Activated effector memory CD4-positive, alpha-beta T cell treated with anti-CD3 and anti-CD28 coated beads, Interleukin-2, amount 50 U/mL, for 16 hours (primary cell): Measurements from ENCODE around the gene MEI1.

Experiments
- DNase-seq: peaks from one replicate; pipeline ENCODE4 v3.0.0-alpha.2; 2020

The MEI1 gene

DNA sequence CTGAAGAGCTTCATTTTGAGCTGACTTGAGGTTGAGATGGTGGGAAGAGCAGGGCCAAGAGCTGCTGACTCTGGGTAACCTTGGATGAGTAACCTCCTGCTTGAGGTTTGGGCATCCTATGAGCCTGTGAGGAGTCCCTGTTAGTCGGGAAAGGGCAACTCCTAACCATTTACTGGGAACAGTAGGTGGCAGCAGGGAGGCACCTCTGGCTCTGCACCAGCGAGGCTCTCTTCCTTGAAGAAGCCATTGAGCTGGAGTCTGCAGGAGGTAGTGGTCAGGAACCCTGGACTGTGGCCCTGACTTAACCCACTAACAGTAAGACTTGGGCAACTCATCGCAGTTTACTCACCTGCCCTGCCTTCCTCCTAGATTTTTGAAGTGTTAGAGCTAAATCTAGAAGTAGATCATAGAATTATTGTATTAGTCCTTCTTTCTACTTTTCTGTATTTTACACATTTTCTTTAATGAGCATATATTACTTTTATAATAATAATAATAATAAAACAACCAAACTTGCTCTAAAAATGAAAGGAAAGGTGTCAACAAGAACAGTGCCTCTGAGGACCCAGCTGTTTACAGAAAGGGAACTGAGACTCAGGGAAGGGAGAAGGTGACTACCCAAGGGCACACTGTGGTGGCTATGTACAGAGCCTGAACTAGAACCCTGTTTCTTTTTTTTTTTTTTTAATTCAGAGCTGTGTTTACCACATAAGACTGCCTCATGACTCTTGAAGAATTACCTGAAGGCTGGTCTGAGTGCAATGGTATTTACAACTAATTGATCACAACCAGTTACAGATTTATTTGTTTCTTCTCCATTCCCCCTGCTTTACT lies 47.5 kb downstream of the MEI1 start:
- DNase-seq: peak; percentile 79

DNA sequence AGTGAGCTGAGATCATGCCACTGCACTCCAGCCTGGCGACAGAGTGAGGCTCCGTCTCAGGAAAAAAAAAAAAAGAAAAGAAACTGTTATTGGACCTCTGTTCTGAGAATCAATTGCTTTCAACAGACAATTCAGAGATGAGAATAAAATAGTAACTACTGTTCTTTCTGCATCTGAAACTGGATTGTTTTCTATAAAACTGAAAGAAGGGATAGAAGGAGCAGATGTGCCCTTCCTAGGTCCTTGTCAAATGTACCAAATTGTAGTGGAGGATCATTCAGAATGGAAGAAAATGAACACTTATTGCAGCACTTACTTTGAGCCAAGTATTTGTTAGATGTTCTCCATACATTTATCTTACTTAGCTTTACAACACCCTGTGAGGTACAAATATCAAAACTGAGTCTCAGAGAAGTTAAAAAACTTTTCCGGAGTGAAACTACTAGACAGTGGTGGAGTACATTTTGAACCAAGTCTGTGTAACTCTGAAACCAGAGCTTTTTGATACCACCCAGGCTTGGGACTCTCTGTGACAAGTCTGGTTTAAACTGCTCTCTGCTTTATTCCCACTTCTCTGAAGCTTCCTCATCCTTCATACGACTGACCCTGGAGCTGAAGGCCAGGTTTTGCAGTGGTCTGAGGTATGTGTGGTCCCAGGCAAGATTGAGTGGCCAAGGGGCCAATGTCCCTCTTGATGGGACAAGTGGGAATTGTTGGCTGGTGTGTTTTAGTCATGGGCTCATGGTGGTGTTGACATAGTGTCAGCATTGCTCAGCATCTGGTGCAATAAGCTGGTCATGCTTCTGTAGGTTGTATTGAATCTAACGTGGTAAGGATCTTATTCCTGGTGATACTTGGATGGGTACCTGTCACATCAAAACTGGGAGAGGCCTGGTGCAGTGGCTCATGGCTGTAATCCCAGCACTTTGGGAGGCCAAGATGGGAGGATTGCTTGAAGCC lies 53.0 kb downstream of the MEI1 start:
- no peak for DNase-seq

DNA sequence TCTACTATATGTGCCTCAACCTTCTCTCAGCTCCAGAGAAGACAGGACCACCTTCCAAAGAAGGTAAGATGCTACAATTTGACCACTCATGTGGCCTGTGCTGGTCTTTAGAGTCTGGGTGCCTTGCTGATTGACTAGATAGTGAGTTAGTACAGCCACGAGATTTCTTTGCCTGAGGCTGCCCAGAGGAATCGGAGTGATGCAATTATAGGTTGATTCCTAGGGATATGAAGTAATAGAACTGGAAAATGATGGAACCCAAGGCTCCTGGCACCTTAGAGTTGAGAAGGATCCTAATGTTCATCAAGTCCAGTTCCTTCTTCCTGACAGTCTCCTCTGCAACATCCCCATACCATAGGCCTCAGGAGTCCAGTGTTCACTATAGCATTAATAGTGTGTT lies 54.7 kb downstream of the MEI1 start:
- DNase-seq: no peak

DNA sequence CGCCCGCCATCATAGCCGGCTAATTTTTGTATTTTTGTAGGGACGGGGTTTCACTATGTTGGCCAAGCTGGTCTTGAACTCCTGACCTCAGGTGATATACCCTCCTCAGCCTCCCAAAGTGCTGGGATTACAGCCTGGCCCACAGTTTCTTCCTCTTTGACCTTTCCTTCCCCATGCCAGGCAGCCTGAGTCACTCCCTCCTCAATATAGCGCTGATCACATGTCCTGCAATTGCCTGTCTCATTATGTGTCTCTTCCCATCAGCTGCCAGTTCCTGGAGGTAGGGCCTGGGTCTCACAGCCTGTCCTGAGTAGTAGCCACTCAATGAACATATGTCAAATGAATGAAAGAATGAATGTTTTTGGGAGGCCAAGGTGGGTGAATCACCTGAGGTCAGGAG lies 58.2 kb downstream of the MEI1 start:
- no peak for DNase-seq

DNA sequence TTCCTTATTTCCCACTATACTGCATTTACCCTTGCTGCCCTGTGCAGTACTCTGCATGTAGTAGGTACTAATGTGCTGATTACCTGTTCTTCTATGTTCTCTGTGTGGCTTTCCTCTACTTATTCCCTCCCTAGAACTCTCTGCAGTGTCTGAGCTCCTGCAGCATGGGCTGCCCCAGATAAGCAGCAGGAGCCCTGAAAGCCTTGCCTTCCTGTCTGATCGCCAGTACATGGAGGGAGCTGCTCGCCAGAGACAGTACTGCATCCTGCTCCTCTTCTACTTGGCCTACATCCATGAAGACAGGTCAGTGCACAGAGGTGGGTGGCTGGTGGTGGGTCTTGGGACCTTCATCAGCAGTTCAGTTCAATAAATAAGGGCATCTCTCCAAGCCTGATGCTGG lies 58.9 kb downstream of the MEI1 start:
- DNase-seq: no peak

DNA sequence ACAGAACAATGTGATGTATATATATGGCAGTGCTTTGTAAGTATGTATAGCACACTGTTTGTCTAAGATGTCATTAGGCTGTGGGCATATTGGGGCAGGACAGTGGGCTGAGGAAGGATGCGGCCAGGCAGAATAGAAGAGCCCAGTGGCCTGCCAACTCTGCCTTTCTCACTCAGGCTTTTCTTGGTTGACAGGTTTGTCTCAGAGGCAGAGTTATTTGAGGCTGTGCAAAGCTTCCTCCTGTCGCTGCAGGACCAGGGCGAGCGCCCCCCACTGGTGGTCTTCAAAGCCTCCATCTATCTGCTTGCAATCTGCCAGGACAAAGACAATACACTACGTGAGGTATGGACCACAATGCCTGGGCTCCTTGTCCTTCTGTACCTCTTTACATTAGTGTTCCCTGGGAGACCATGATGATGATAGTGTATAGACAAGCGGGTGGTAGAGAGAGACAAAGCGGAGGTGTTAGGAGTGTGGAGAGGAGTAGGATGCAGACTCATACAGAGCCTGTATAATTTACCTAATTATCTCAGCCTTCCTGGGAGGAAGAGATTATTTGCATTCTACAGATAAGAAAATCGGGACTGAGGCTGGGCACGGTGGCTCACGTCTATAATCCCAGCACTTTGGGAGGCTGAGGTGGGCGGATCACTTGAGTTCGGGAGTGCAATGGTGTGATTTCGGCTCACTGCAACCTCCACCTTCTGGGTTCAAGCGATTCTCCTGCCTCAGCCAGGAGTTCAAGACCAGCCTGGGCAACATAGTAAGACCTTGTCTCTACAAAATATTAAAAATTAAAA lies 63.9 kb downstream of the MEI1 start:
- DNase-seq: peak; percentile 68

DNA sequence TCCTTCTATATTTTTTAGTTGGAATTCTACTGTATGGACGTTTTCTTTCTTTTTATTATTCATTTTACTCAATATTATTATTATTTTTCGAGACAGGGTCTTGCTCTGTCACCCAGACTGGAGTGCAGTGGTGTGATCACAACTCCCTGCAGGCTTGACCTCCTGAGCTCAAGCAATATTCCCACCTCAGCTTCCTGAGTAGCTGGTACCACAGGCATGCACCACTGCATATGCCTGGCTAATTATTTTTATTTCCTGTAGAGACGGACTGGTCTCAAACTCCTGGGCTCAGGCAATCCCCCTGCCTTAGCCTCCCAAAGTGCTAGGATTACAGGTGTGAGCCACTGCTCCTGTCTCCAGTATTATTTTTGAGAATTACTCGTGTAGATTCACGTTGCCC lies 67.2 kb downstream of the MEI1 start:
- DNase-seq: no peak

DNA sequence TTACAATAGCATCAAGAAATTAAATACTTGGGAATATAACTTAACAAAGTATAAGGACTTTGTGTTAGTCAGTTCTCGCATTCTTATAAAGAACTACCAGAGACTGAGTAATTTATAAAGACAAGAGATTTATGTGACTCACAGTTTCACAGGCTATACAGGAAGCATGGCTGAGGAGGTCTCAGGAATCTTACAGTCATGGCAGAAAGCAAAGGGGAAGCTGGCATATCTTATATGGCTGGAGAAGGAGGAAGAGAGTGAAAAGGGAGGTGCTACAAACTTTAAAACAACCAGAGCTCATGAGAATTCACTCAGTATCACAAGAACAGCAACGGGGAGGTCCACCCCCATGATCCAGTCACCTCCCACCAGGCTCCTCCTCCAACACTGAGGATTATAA lies 69.1 kb downstream of the MEI1 start:
- no peak for DNase-seq

DNA sequence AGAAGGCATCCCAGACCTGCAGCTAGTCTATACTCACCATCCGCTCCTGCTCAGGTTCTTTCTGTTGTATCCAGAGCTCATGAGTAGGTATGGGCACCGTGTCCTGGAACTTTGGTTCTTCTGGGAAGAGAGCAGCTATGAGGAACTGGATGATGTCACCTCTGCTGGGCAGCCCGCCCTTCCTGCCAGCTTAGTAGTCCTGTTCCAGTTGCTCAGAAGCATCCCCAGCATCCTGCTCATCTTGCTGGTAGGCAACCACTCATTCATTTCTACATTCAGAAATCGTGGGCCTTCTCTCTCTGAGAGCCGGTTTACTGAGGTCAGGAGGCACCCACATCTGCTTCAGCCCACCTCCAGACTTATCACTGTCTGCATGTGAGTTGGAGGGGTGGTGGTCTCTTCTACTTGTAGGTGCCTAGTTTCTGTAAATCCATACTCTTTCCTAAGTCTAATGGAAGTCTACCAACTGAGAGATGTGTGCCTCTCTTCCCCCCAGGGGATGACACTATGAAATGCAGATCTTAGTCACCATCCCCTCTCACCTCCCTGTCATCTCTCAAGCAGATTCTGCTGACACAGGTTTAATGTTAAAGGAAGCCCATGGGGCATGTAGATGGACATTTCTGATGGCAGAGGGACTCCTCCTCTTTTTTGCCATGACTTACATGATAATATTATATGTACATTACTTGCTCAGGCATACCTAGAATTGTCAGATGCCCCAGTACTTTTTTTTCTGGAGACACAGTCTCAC lies 71.6 kb downstream of the MEI1 start:
- no peak for DNase-seq

DNA sequence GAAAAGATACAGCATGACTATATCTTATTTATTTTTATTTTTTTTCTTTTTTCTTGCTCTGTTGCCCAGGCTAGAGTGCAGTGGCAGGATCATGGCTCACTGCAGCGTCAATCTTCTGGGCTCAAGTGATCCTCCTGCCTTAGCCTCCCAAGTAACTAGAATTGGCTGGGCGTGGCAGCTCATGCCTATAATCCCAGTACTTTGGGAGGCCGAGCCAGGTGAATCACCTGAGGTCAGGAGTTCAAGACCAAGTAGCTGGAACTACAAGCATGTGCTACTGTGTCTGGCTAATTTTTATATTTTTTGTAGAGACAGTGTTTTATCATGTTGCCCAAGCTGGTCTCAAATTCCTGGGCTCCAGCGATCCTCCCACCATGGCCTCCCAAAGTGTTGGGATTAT lies 72.9 kb downstream of the MEI1 start:
- DNase-seq: no peak

DNA sequence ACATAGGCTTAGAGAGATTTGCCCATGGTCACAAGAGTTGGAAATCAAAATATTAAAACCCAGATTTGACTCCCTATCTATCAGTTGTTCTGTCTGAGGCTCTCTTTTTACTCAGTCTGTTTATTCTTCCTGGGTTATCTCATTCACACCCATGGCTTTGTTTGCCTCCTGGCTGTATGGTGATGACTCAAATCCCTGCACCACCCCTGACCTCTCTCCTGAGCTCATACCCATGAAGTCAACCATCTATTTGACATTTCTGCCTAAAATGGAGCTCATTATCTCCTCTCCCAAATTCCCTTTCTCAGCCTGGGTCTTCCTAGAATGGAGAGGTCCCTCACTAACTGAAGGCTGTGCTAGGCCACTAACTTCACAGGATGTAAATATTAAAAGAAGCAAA lies 73.3 kb downstream of the MEI1 start:
- DNase-seq: no peak

DNA sequence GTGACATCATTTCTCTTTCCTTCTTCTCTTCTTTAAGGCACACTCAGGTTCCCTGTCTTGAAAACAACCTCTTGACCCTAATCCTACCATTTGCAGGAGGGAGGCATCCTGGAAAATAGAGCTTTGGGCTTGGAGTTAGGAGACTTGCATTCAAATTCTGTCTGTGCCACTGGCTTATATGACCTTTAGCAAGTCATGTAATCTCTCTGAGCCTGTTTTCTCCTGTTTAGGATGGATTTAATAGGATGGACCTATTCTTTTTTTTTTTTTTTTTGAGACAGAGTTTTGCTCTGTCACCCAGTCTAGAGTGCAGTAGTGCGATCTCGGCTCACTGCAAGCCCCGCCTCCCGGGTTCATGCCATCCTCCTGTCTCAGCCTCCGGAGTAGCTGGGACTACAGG lies 76.0 kb downstream of the MEI1 start:
- DNase-seq: no peak

DNA sequence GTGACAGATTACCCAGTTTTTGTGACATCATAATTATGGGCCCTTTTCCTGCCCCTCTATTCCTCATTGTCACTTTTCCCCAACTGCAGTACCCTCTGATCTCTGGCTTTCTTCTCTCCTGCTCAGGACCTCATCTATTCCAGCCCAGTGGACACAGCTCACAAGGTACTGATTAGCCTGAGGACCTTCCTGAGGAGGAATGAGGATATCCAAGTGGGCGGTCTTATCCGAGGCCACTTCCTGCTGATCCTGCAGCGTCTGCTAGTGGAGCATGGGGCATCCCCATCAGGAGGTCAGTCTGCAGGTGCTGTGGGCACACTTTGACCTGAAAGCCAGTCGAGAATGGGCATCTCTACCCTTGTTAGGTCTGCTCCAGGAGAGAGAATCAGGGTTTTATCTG lies 76.7 kb downstream of the MEI1 start:
- no peak for DNase-seq

DNA sequence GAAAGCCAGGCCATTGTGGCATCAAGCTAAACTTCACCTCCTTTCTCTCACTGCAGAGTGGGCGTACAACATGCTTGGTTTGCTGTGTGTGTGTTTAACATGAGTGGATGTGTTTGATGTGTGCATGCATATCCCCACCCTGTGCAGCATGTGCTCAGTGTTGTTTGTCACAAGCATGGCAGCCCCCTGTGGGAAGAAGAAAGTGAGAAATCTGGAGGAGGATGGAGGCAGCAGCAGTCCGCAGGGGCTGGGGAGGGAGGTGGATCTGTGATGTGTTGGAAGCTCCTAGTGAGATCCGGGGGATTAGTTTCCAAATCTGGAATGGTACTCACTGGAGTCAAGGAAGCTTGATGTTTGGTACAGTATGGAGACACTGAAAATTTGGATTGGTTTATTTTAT lies 77.1 kb downstream of the MEI1 start:
- no peak for DNase-seq

DNA sequence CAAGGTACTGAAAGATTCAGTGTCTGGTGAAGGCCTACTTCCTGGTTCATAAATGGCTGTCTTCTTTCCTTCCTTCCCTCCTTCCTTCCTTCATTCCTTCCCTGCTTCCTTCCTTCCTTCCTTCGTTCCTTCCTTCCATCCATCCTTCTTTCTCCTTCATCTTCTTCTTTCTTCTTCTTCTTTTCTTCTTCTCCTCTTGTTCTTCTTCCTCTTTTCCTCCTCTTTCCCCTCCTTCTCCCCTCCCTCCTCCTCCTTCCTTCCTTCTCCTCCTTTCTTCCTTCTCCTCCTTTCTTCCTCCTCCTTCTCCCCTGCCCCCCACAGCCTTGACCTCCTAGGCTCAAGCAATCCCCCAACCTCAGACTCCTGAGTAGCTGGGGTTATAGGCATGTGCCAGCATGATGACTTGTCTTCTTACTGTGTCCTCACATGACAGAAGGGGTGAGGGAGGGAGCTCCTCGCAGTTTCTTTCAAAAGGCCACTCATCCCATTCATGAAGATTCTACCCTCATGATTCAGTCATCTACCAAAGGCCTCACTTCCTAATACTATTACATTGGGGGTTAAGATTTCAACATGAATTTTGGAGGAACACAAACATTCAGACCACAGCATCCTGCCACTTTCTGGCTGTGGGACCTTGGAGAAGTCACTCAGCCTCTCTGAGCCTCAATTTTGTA lies 78.6 kb downstream of the MEI1 start:
- DNase-seq: no peak

DNA sequence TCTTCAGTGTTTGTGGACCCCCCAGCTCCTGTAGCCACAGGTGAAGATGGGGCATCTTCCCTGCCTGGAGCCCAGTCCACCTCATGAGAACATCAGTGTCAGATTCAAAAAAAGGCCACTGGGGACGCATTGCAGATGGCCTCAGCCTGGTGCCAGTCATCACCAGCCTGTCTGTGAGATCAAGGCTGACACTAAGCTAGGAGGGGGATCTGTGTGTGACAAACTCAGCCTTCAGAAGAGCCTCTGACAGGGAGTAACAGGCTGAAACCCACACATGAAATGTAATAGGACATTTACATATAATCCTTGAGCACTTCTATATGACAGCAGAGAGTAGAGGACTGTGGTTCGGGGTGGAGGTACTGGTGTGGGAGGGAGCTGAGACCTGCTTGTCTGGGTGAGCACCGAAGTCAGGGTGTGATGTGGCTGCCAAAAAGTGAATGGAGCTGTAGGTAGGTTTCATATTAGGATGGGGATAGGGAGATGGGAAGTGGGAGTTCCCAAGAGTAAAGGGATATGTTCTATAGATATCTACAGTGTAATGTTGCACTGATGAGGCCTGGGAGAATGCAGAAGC lies 80.7 kb downstream of the MEI1 start:
- DNase-seq: no peak

DNA sequence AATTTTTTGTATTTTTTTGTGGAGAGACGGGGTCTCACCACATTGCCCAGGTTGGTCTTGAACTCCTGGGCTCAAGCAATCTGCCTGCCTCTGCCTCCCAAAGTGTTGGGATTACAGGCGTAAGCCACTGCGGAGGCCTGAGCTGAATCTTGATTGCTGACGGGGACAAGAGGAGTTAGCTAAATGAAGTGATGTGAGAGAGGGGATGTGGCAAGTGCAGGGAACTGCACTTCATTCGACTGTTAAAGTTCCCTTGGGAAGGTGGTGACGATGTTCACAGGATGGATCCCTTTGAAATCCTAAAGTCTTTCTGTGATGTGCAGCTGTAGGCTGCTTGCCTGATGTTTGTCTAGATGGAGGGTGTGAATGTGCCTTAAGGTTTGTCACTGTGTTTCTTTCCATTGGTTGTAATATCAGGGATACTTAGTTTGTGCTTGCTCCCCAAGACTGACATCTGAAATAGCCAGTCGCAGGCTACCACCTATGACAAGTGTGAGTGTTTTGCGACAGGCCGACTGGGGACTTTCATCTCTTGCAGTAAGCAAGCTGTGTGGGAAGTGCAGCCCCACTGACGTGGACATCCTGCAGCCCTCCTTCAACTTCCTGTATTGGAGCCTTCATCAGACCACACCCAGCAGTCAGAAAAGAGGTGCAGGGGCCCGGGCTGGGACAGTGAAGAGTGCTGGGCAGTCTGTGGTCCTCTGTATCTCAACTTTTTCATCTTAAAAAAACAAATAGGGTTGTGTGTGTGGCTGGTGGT lies 81.6 kb downstream of the MEI1 start:
- peak; percentile 95 for DNase-seq

DNA sequence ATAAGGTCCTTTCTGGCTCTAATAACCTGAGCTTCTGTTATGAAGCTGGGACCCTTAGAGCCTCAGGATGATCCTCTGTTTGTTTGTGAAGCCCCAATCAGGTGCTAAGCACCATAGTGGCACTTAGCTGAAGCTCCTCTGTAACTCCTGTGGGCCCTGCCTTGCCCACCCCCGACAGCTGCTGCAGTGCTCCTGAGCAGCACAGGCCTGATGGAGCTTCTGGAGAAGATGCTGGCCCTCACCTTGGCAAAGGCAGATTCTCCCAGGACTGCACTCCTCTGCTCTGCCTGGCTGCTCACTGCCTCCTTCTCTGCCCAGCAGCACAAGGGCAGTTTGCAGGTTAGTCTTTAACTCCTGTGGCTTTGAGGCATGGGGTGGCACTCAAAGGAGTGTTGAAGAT lies 82.2 kb downstream of the MEI1 start:
- DNase-seq: peak; percentile 64

DNA sequence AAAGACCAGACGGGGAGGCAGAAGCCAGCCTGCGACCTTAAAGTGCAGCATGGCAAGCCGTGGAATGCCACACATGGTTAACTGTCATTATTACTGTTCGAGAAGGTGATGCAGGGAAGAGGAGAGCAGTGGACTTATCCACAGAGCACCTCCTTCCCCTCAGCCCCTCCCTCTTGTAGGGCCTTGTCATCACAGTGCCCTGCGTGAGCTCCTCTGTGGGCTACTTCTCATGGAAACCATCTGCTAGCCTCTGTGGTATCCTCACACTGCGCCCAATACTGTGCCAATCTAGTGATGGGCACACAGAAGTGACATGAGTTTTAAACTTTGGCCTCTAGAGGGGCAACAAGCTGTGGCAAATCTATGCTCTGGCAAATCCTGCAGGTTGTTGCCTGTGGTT lies 83.0 kb downstream of the MEI1 start:
- peak; percentile 75 for DNase-seq

DNA sequence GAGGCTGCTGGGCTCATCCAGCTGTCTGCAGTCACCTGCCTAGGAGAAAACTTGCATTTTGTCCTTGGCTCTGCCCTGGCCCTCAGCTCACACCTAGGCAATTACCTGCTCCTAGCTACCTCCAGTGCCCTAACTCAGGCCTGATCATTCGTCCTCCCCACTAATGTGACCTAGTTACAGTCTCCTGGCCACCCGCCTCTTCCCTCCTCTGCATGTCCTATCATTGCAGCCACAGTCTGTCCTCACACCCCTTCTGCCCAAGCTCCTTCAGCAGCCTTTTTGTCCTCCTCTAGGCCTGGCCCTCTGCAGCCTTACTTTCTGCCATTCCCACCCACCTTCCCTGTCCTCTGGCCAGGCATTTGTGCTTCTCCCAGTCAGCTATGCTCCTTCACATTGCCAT lies 83.4 kb downstream of the MEI1 start:
- DNase-seq: no peak

DNA sequence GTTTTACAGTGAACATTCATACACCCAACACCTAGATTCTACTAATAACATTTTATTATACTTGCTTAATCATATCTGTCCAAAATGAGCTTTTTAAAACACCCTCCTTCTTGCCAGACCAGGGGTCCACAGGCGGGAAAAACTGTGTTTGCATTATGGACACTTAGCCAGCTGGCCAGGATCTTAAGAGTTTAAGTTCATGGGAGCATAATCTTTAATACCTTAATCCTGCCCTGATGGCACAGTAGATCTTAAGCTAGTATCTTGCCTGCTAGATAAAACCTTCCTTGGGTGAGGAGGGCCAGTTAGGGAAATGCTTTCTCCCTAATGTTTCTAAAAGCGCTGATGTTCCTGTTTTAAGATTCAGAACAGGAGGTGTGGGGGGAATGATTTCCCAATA lies 88.0 kb downstream of the MEI1 start:
- DNase-seq: no peak
